WERI-Rb-1 (cell line): ENCODE data around the gene PRRT1.
"Not testable (repeated sequence)": the region's sequence is repeated elsewhere in the genome, so short reads cannot be mapped to it uniquely, and the experiment has no call there.

ENCODE experiments used
- DNase-seq: peaks from one replicate; pipeline ENCODE4 v3.0.0-alpha.2; 2020
- H3K27ac ChIP-seq: fragments of 250-450 bp; sonication (Bioruptor Pico); 2 replicates; pipeline ENCODE4 v1.5.1; 2020; ENCODE audit warnings: mild to moderate bottlenecking, moderate library complexity
- H3K27me3 ChIP-seq: fragments of 250-450 bp; sonication (Bioruptor Pico); 2 replicates; pipeline ENCODE4 v1.5.1; 2021; ENCODE audit warnings: mild to moderate bottlenecking, low read depth, moderate library complexity; ENCODE audit not compliant: insufficient read depth, severe bottlenecking
- H3K36me3 ChIP-seq: fragments of 250-450 bp; sonication (Bioruptor Pico); 2 replicates; pipeline ENCODE4 v1.5.1; 2020; ENCODE audit warnings: mild to moderate bottlenecking, moderate library complexity
- H3K4me3 ChIP-seq: 2 replicates; pipeline ENCODE4 v1.5.1; 2011; ENCODE audit warnings: low read depth, mild to moderate bottlenecking, control low read depth, low read length
- H3K9me3 ChIP-seq: fragments of 250-450 bp; sonication (Bioruptor Pico); 2 replicates; pipeline ENCODE4 v1.5.1; 2021; ENCODE audit warnings: mild to moderate bottlenecking, moderate library complexity; ENCODE audit not compliant: severe bottlenecking
- CTCF ChIP-seq: IDR thresholded peaks from 2 replicates; pipeline ENCODE4 v1.5.1; 2011; ENCODE audit warnings: low read depth, mild to moderate bottlenecking, control low read depth, inconsistent platforms, low read length

The PRRT1 gene

GRCh38 chr6:32108094-32108627 is 43.6 kb downstream of the PRRT1 start:
- no peak for DNase-seq
- Histone ChIP-seq H3K36me3 (0 out of 2 replicates have a peak, but pooled peaks cover under 1% of the 10 kb centered on the region), H3K27ac (no peak overlapping the region), H3K9me3 (no peaks in the 10 kb centered on the region), H3K4me3 (no peak overlapping the region), H3K27me3 (peaks cover 25% of the 10 kb centered on the region)
- TF ChIP-seq CTCF, result no peak

GRCh38 chr6:32107406-32107805 is 44.3 kb downstream of the PRRT1 start:
- no peak for DNase-seq
- Histone ChIP-seq H3K27me3 (peaks cover 25% of the 10 kb centered on the region), H3K9me3 (no peaks in the 10 kb centered on the region), H3K27ac (no peak overlapping the region), H3K36me3 (no peaks in the 10 kb centered on the region), H3K4me3 (no peak overlapping the region)
- no peak for TF ChIP-seq CTCF

- no peak for TF ChIP-seq CTCF
- no peak for DNase-seq
- Histone ChIP-seq H3K9me3 (peaks cover 5% of the 10 kb centered on the region), H3K4me3 (no peak overlapping the region), H3K27me3 (peaks cover 25% of the 10 kb centered on the region), H3K27ac (no peak overlapping the region), H3K36me3 (no peaks in the 10 kb centered on the region)
These were observed 46.3 kb downstream of the PRRT1 start for GRCh38 chr6:32105433-32105832.

- H3K4me3 ChIP-seq, result no peak overlapping the region
- no peaks in the 10 kb centered on the region for H3K36me3 ChIP-seq
- no peak for DNase-seq
- H3K27ac ChIP-seq, result no peak overlapping the region
- H3K9me3 ChIP-seq, result peaks cover 5% of the 10 kb centered on the region
- H3K27me3 ChIP-seq, result peaks cover 14% of the 10 kb centered on the region
- TF ChIP-seq CTCF, result no peak
These were observed 49.5 kb downstream of the PRRT1 start for GRCh38 chr6:32102255-32102654.

- H3K4me3 ChIP-seq, H3K36me3 ChIP-seq, H3K9me3 ChIP-seq, H3K27ac ChIP-seq: not testable (repeated sequence)
- peak; percentile 62 for DNase-seq
- H3K27me3 ChIP-seq, result peaks cover 26% of the 10 kb centered on the region
These were observed 51.5 kb downstream of the PRRT1 start for GRCh38 chr6:32100251-32100650.
